Globus pallidus (tissue), 1 donor: ENCODE data around the gene SPATA22.
A peak's percentile ranks its signal among the peaks of the same experiment; 100 is the strongest.
"Not testable (repeated sequence)": the region's sequence is repeated elsewhere in the genome, so short reads cannot be mapped to it uniquely, and the experiment has no call there.

Experiments
- DNase-seq: peaks from one replicate; pipeline ENCODE4 v3.0.0-alpha.2; 2015; ENCODE audit warnings: low spot score

Gene SPATA22

GRCh38 chr17:3474212-3474611, 2.6 kb upstream of the SPATA22 start:
- peak; percentile 40 for DNase-seq

GRCh38 chr17:3472137-3472536, 518 bp upstream of the SPATA22 start:
- no peak for DNase-seq

- no peak for DNase-seq
These were observed 2.1 kb downstream of the SPATA22 start for GRCh38 chr17:3469529-3469928.

- not testable (repeated sequence) for DNase-seq
These were observed 5.3 kb downstream of the SPATA22 start for GRCh38 chr17:3466355-3466754.

GRCh38 chr17:3448059-3448665, 23.5 kb downstream of the SPATA22 start:
- peak; percentile 2 for DNase-seq

GRCh38 chr17:3447625-3448024, 24.0 kb downstream of the SPATA22 start:
- DNase-seq, result peak; percentile 15

GRCh38 chr17:3440451-3440850, 31.2 kb downstream of the SPATA22 start:
- DNase-seq, result no peak

GRCh38 chr17:3438368-3438767, 33.3 kb downstream of the SPATA22 start:
- no peak for DNase-seq

GRCh38 chr17:3433741-3434140, 37.9 kb downstream of the SPATA22 start, which contains the start of gene OR1E2:
Gene OR1E2 (minus strand): TSS chr17:3433841. CDS start chr17:3433841, 0 bp downstream.
- no peak for DNase-seq

- peak; percentile 5 for DNase-seq
These were observed 38.4 kb downstream of the SPATA22 start for GRCh38 chr17:3433215-3433614.

GRCh38 chr17:3418222-3418621, 53.4 kb downstream of the SPATA22 start:
- no peak for DNase-seq

GRCh38 chr17:3415610-3416009, 56.0 kb downstream of the SPATA22 start:
- DNase-seq, result no peak

- DNase-seq, result not testable (repeated sequence)
These were observed 59.4 kb downstream of the SPATA22 start for GRCh38 chr17:3412216-3412615.

GRCh38 chr17:3411070-3411469, 60.5 kb downstream of the SPATA22 start, which contains the start of gene OR3A3:
Gene OR3A3 (plus strand): TSS chr17:3411370.
- no peak for DNase-seq

- not testable (repeated sequence) for DNase-seq
These were observed 67.8 kb downstream of the SPATA22 start for GRCh38 chr17:3403856-3404255.

GRCh38 chr17:3401786-3402185, 69.8 kb downstream of the SPATA22 start:
- no peak for DNase-seq

- no peak for DNase-seq
These were observed 71.6 kb downstream of the SPATA22 start for GRCh38 chr17:3400055-3400454.

GRCh38 chr17:3398310-3398709, 73.3 kb downstream of the SPATA22 start, which contains the start of gene OR1E1:
Gene OR1E1 (minus strand): TSS chr17:3398410. CDS start chr17:3398410, 0 bp downstream.
- no peak for DNase-seq

- DNase-seq, result not testable (repeated sequence)
These were observed 73.8 kb downstream of the SPATA22 start for GRCh38 chr17:3397801-3398200.
